HEK293T (cell line): ENCODE results near the gene KCNC1.

Experiments used
- BHLHE40 ChIP-seq: fragments of 450-650 bp; IDR thresholded peaks from 2 replicates; pipeline ENCODE4 v1.6.1; 2016; ENCODE audit warnings: mild to moderate bottlenecking, moderate library complexity, borderline replicate concordance
- CTBP1 ChIP-seq: fragments of 450-650 bp; IDR thresholded peaks from 2 replicates; pipeline ENCODE4 v1.6.1; 2016; ENCODE audit warnings: borderline replicate concordance
- FOXA1 ChIP-seq: fragments of 450-650 bp; IDR thresholded peaks from 2 replicates; pipeline ENCODE4 v1.6.1; 2016; ENCODE audit warnings: mild to moderate bottlenecking
- FOXK2 ChIP-seq: fragments of 450-650 bp; IDR thresholded peaks from 2 replicates; pipeline ENCODE4 v1.6.1; 2016; ENCODE audit warnings: mild to moderate bottlenecking
- LEF1 ChIP-seq: fragments of 450-650 bp; IDR thresholded peaks from 2 replicates; pipeline ENCODE4 v1.6.1; 2017; ENCODE audit warnings: mild to moderate bottlenecking, borderline replicate concordance

GRCh38 chr11:17692931-17693330 is 41.6 kb upstream of the KCNC1 start:
- TF ChIP-seq CTBP1 (no peak), LEF1 (no peak), FOXK2 (no peak), BHLHE40 (no peak), FOXA1 (no peak)
